GM20000 (cell line): Measurements from ENCODE around the gene PLA2R1.

Experiments used
- DNase-seq: peaks from one replicate; pipeline ENCODE4 v3.0.0; 2012; ENCODE audit warnings: low spot score
- CTCF ChIP-seq: IDR thresholded peaks from 2 replicates; pipeline ENCODE4 v1.5.1; 2012; ENCODE audit warnings: mild to moderate bottlenecking, control low read depth; ENCODE audit errors: extremely low read depth, missing control alignments

Gene PLA2R1

GRCh38 chr2:160097326-160097725 is 34.9 kb upstream of the PLA2R1 start:
- TF ChIP-seq CTCF, result no peak
- no peak for DNase-seq

- DNase-seq, result no peak
- no peak for TF ChIP-seq CTCF
Measured at GRCh38 chr2:160096409-160096808, 34.0 kb upstream of the PLA2R1 start.

GRCh38 chr2:160092445-160092844 is 30.0 kb upstream of the PLA2R1 start:
- DNase-seq, result no peak
- no peak for TF ChIP-seq CTCF

GRCh38 chr2:160091381-160091780 is 29.0 kb upstream of the PLA2R1 start:
- no peak for DNase-seq
- TF ChIP-seq CTCF, result no peak

GRCh38 chr2:160087854-160088745 is 25.7 kb upstream of the PLA2R1 start:
- no peak for DNase-seq

GRCh38 chr2:160085662-160086061 is 23.2 kb upstream of the PLA2R1 start:
- no peak for DNase-seq
- TF ChIP-seq CTCF, result no peak

More at GRCh38 chr2:160087854-160088745, 25.7 kb upstream of the PLA2R1 start:
- TF ChIP-seq CTCF, result peak; percentile 22

GRCh38 chr2:160077912-160078810 is 15.7 kb upstream of the PLA2R1 start:
- no peak for DNase-seq

More at GRCh38 chr2:160077912-160078810, 15.7 kb upstream of the PLA2R1 start:
- no peak for TF ChIP-seq CTCF
